Gastroesophageal sphincter (tissue), 4 donors: ENCODE measurements around the gene ZMYM3. TPM values are rescaled to one million over a fixed set of nuclear protein-coding genes. Genes with fewer than 3 reads are reported as not detected.

Source experiments
- ATAC-seq: fragments of 150-250 bp; one replicate; pipeline ENCODE4 v1.9.1; 2016; ENCODE audit warnings: mild to moderate bottlenecking, moderate library complexity
- H3K27ac ChIP-seq, 4 donors: fragments of 200-600 bp; sonication (generic) in 3 of 4; 1 replicate in 3 of 4; 2 replicates in 1 of 4; pipeline ENCODE4 v1.5.1; 2016 to 2019
- H3K27me3 ChIP-seq: fragments of 200-600 bp; sonication (generic); one replicate; pipeline ENCODE4 v1.5.1; 2019
- H3K36me3 ChIP-seq, 2 donors: fragments of 200-600 bp; sonication (generic); one replicate each; pipeline ENCODE4 v1.5.1; 2019; ENCODE audit warnings: control low read depth in 1 of 2
- H3K4me1 ChIP-seq, 3 donors: fragments of 200-600 bp; sonication (generic); 1 replicate in 2 of 3; 2 replicates in 1 of 3; pipeline ENCODE4 v1.5.1; 2016 to 2019; ENCODE audit warnings: control low read depth in 2 of 3
- H3K4me3 ChIP-seq, 2 donors: fragments of 200-600 bp; sonication (generic); one replicate each; pipeline ENCODE4 v1.5.1; 2019; ENCODE audit warnings: mild to moderate bottlenecking in 1 of 2, moderate library complexity in 1 of 2
- H3K9me3 ChIP-seq, 3 donors: fragments of 200-600 bp; sonication (generic); one replicate each; pipeline ENCODE4 v1.5.1; 2017 to 2019; ENCODE audit warnings: control low read depth in 2 of 3
- EP300 ChIP-seq: sonication (generic); formaldehyde crosslinking; IDR thresholded peaks from one replicate; pipeline ENCODE4 v1.6.1; 2017; ENCODE audit warnings: antibody characterized with exemption, mild to moderate bottlenecking
- POLR2A ChIP-seq, 2 donors: fragments of 450-650 bp; IDR thresholded peaks; one replicate each; pipeline ENCODE4 v1.6.1; 2017; ENCODE audit warnings: antibody characterized with exemption in 2 of 2, mild to moderate bottlenecking in 2 of 2, moderate library complexity in 1 of 2
- POLR2AphosphoS5 ChIP-seq: sonication (generic); formaldehyde crosslinking; IDR thresholded peaks from one replicate; pipeline ENCODE4 v1.6.1; 2017; ENCODE audit warnings: antibody characterized with exemption
- WGBS, 2 donors: methylation state at CpG; one replicate each; pipeline ENCODE4 v1.1.5; 2018; ENCODE audit warnings: low coverage in 1 of 2; 5-methylcytosine and 5-hydroxymethylcytosine counted together
- total RNA-seq, 4 donors: library from RNA; depleted of rRNA; stranded (reverse); fragments of >200 nt; gene quantifications; one replicate each; pipeline ENCODE4 v1.1.0, GENCODE V29; 2016
- TF ChIP-seq, protein P1 (sequence below), 4 experiments: fragments of 200-600 bp in 2 of 4; fragments of 450-650 bp in 2 of 4; sonication (generic) in 1 of 4; IDR thresholded peaks; one replicate each; pipeline ENCODE4 v1.5.1; 2017 to 2019; ENCODE audit warnings: antibody characterized with exemption in 4 of 4, mild to moderate bottlenecking in 2 of 4, moderate library complexity in 2 of 4

The ZMYM3 gene
- total RNA-seq, 4 donors from 2014 or later = 9.7 to 18.5 (median 13.4) TPM

DNA sequence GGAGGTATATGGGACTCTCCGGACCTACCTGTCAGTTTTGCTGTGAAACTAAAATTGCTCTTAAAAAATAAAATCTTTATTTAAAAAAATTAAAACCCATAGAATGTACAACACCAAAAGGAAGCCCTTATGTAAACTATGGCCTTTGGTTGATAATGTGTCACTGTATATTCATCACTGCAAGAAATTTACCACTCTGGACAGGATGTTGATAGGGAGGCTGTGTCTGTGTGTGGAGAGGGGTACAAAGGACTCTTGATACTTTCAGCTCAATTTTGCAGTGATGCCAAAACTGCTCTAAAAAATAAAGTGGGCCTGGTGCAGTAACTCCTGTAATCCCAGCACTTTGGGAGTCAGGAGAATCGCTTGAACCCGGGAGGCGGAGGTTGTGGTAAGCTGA, 2.9 kb upstream of the ZMYM3 start:
- 94 to 100% methylated on average over 1 to 4 of the region's 4 CpGs for WGBS, 2 donors
- no peaks in the 10 kb centered on the region for H3K9me3 ChIP-seq
- TF ChIP-seq POLR2A (IDR thresholded peaks at IDR 0.05) = no peak
- TF ChIP-seq, protein P1, sequence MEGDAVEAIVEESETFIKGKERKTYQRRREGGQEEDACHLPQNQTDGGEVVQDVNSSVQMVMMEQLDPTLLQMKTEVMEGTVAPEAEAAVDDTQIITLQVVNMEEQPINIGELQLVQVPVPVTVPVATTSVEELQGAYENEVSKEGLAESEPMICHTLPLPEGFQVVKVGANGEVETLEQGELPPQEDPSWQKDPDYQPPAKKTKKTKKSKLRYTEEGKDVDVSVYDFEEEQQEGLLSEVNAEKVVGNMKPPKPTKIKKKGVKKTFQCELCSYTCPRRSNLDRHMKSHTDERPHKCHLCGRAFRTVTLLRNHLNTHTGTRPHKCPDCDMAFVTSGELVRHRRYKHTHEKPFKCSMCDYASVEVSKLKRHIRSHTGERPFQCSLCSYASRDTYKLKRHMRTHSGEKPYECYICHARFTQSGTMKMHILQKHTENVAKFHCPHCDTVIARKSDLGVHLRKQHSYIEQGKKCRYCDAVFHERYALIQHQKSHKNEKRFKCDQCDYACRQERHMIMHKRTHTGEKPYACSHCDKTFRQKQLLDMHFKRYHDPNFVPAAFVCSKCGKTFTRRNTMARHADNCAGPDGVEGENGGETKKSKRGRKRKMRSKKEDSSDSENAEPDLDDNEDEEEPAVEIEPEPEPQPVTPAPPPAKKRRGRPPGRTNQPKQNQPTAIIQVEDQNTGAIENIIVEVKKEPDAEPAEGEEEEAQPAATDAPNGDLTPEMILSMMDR (IDR thresholded peaks at IDR 0.05) = no peak
- TF ChIP-seq EP300 = no peak
- TF ChIP-seq POLR2AphosphoS5 = no peak
- no peak for ATAC-seq
- H3K27me3 ChIP-seq = no peaks in the 10 kb centered on the region
- no peaks in the 10 kb centered on the region for H3K36me3 ChIP-seq
- H3K4me1 ChIP-seq = peaks cover 0 to 22% (median 5%) of the 10 kb centered on the region in 3 donors
- no peak overlapping the region for H3K4me3 ChIP-seq
- no peak overlapping the region for H3K27ac ChIP-seq

DNA sequence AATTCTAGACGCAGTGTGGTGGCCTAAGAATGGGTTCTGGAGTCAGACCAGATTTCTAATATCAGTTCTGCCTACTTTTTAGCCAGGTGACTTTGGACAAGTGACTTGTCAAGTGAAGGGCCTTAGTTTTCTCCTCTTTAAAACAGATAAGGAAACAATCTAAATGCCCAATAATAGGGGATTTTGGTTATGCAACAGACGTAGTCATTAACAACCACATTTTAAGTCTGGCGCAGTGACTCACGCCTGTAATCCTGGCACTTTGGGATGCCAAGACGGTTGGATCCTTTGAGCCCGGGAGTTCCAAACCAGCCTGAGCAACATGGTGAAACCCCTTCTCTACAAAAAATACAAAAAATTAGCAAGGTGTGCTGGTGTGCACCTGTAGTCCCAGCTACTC, 2.1 kb upstream of the ZMYM3 start:
- no peaks in the 10 kb centered on the region for H3K36me3 ChIP-seq
- peaks cover 0 to 29% (median 5%) of the 10 kb centered on the region in 3 donors for H3K4me1 ChIP-seq
- TF ChIP-seq POLR2AphosphoS5 (no peak), EP300 (no peak), POLR2A (IDR thresholded peaks at IDR 0.05) (no peak)
- TF ChIP-seq, protein P1 (IDR thresholded peaks at IDR 0.05) = no peak
- peak overlapping the region in 1 of 4 donors; percentile 89 for H3K27ac ChIP-seq
- no peaks in the 10 kb centered on the region for H3K9me3 ChIP-seq
- no peak overlapping the region for H3K4me3 ChIP-seq
- no peak for ATAC-seq
- H3K27me3 ChIP-seq = no peaks in the 10 kb centered on the region
- 73% methylated on average over 4 of the region's 6 CpGs; no CpG with 5 or more reads in 1 of the 2 donors for WGBS, 2 donors

DNA sequence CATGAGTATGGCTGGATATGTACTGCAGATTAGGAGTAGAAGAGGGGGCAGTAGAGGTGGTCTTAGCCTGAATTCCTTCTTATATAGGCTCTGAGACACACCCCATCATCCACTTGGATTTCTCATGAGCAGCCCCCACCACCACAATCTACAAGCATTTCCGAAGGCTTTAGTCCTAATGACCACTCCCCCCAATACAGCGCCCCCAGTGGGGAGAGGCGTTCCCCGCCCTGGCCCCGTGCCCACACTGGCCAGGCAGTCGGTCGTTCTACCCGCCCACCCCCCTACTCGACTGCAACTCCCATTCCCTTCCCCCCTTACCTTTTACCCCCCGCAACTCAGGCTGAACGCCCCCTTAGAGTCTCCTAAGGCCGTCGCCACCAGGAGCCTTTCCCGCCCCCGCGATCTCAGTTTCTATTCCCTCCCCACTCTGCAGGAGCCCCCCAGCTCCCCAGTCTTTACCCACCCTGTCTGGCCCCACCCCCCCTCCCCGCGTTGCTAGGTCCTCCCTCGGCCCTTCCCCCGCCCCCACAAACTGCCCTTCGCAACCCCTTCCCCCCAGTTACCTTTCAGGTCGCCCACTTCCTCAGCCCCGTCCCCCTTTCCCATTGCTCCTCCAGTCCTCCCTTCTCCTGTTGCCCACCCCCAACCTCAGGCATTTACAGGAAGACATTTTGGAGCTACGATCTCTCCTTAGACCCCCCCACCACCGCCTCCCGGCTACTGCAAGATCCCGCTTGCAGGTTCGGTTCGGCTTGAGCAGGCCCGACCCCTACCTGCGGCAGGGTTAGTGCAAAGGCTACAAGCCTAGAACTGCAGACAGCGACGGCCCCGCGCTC, 468 bp downstream of the ZMYM3 start:
- H3K9me3 ChIP-seq = no peaks in the 10 kb centered on the region
- peaks cover 0 to 29% (median 5%) of the 10 kb centered on the region in 3 donors for H3K4me1 ChIP-seq
- TF ChIP-seq, protein P1 (IDR thresholded peaks at IDR 0.05) = peak in 2 of 4 experiments; percentile 35 to 53
- TF ChIP-seq EP300 (no peak), POLR2AphosphoS5 (no peak)
- no peaks in the 10 kb centered on the region for H3K27me3 ChIP-seq
- H3K36me3 ChIP-seq = peaks cover 0 to 23% of the 10 kb centered on the region in 2 donors
- peak overlapping the region; percentile 89 to 97 (median 90) for H3K27ac ChIP-seq
- 0% methylated on average over 1 of the region's 35 CpGs; no CpG with 5 or more reads in 1 of the 2 donors for WGBS, 2 donors
- peak overlapping the region; percentile 69 to 94 for H3K4me3 ChIP-seq
- no peak for ATAC-seq

DNA sequence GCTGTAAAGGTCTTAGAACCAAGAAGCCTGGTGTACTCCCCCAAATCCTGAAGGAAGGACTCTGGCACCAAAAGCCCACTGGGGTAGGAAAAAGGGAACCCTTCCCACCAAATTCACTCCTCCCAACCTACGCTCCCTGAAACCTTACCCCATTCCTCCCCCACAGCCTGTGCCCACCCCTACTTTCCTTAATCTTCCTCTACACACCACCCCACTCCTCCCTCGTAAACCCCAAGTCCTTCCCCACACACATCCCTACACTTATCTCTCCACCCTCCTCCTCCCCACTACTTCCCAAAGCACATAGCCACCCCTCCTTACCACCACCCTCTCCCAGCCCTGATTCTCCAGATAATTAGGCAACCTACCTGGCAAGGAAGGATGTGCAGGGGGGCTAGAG, 1.7 kb downstream of the ZMYM3 start:
- Histone ChIP-seq H3K4me3 (no peak overlapping the region), H3K27ac (peak overlapping the region in 1 of 4 donors; percentile 89), H3K27me3 (no peaks in the 10 kb centered on the region), H3K9me3 (no peaks in the 10 kb centered on the region), H3K36me3 (peaks cover 0 to 36% of the 10 kb centered on the region in 2 donors), H3K4me1 (peaks cover 0 to 29% (median 5%) of the 10 kb centered on the region in 3 donors)
- TF ChIP-seq POLR2AphosphoS5 = no peak
- TF ChIP-seq, protein P1 (IDR thresholded peaks at IDR 0.05) = no peak
- no peak for TF ChIP-seq EP300
- no peak for TF ChIP-seq POLR2A (IDR thresholded peaks at IDR 0.05)
- WGBS, 2 donors = 25 to 50% methylated on average over 1 of the region's 2 CpGs
- ATAC-seq = no peak
